GM21529 (cell line): ENCODE results near the gene DEAF1.

Experiments
- ATAC-seq: cut with Tn5 transposase; IDR thresholded peaks from one replicate; pipeline ENCODE4 v1.9.1; 2021; ENCODE audit not compliant: unreplicated experiment

DEAF1 gene

GRCh38 chr11:721741-722345 lies 26.8 kb upstream of the DEAF1 start:
- ATAC-seq: no peak

- no peak for ATAC-seq
Observed at GRCh38 chr11:721247-721740, 26.3 kb upstream of the DEAF1 start.

GRCh38 chr11:720642-721246 lies 25.7 kb upstream of the DEAF1 start:
- no peak for ATAC-seq

- no peak for ATAC-seq
Observed at GRCh38 chr11:720017-720641, 25.1 kb upstream of the DEAF1 start.

GRCh38 chr11:719214-720016 lies 24.4 kb upstream of the DEAF1 start:
- no peak for ATAC-seq

GRCh38 chr11:714436-714835 lies 19.4 kb upstream of the DEAF1 start:
- ATAC-seq: no peak

- no peak for ATAC-seq
Observed at GRCh38 chr11:709109-709997, 14.3 kb upstream of the DEAF1 start.

- ATAC-seq: no peak
Observed at GRCh38 chr11:708511-708910, 13.5 kb upstream of the DEAF1 start.

- ATAC-seq: no peak
Observed at GRCh38 chr11:707817-708420, 12.9 kb upstream of the DEAF1 start.

GRCh38 chr11:706957-707816 lies 12.2 kb upstream of the DEAF1 start:
- no peak for ATAC-seq

- ATAC-seq: no peak
Observed at GRCh38 chr11:706439-706956, 11.5 kb upstream of the DEAF1 start.

- no peak for ATAC-seq
Observed at GRCh38 chr11:705646-706438, 10.8 kb upstream of the DEAF1 start, which contains the start of gene EPS8L2. EPS8L2 (plus strand) TSS chr11:706231; CDS start chr11:709408, 3,177 bp downstream.

- no peak for ATAC-seq
Observed at GRCh38 chr11:704781-705645, 10.0 kb upstream of the DEAF1 start.

- ATAC-seq: no peak
Observed at GRCh38 chr11:704228-704674, 9.2 kb upstream of the DEAF1 start.

- ATAC-seq: no peak
Observed at GRCh38 chr11:703506-703905, 8.5 kb upstream of the DEAF1 start.

- no peak for ATAC-seq
Observed at GRCh38 chr11:702462-703461, 7.7 kb upstream of the DEAF1 start.
